Measurements from ENCODE around the gene LETM1.
A peak's percentile ranks its signal among the peaks of the same experiment; 100 is the strongest.

The LETM1 gene

GRCh38 chr4:1872870-1873269 lies 16.9 kb upstream of the LETM1 start:
- peak; percentile 77 for DNase-seq (ENCODE audit: low read depth)

- DNase-seq (ENCODE audit: low read depth): no peak
These were observed 15.6 kb upstream of the LETM1 start for GRCh38 chr4:1871471-1872021.

DNA sequence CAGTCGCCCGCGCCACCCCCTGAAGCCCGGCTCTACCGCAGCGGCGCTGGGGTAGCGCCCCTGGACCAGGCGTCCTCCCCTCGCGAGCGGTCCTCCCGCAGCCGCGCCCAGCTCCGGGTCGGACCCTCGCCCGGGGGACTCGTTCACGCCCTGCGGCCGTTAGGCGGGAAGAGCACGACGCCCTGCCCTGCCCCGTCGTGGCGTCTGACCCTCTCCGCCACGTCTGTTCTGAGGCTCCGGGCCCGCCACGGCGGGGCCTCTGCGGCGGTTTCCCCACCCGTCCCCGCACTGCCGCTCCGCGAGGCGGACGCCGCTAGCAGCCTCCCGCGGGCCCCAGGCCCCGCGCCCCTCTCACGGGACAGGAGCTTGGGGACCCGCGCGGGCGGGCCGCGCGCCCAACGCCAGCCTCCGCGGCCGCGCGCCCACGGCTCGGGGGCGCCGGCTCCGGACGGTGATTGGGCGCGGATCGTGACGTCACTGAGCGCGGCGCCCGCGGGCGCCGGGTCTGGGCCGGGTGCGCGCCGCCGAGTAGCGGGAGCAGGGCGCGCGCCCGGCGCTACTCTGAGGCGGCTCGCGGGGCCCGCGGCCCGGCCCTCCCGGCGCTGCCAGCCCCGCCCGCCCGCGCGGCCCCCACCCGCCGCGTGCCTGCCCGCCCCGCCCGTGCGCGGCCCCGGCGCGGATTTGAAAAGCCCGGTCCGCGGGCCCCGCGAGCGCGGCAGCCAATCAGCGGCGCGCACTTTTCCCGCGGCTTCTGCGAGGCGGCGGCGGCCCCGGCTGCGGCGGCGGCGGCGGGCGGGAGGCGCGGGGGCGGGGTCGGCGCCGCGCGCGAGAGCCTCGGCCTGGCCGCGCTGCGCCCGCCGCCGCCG lies 14.9 kb upstream of the LETM1 start, which contains the start of gene NSD2:
NSD2 (plus strand) TSS at position 816 of the 866 bp plus-strand sequence. CDS start 29,262 bp downstream, outside the sequence.
- peak; percentile 86 for DNase-seq (ENCODE audit: low read depth)

GRCh38 chr4:1870328-1870577 lies 14.3 kb upstream of the LETM1 start:
- DNase-seq (ENCODE audit: low read depth): peak; percentile 84

DNA sequence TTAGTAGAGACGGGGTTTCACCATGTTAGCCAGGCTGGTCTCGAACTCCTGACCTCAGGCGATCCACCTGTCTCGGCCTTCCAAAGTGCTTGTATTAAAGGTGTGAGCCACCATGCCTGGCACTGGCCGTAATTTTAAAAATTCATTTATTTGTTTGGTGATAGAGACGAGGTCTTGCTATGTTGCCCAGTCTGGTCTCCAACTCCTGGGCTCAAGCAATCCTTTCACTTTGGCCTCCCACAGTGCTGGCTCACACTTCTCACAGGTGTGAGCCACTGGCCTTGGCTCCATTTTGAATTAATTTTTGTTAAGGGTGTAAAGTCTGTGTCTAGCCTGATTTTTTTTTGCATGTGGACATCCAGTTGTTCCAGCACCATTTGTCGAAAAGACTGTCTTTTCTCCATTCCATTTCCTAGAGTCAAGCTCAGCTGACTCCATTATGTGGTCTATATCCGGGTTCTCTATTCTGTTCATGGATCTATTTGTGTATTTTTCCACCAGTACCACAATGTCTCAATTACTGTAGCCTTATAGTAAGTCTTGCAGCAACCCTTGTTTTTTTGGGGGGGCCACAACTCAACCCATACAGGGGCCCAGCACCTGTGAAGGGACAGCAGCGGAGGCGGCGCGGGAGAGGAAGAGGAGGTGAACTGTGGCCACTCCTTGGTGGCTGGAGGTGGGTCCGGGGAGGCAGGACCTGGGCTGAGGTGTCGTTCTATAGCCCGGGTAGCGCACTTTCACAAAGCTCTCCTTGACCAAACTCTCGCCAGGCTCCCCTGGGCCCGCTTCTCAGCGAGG lies 13.8 kb upstream of the LETM1 start:
- DNase-seq (ENCODE audit: low read depth): no peak

DNA sequence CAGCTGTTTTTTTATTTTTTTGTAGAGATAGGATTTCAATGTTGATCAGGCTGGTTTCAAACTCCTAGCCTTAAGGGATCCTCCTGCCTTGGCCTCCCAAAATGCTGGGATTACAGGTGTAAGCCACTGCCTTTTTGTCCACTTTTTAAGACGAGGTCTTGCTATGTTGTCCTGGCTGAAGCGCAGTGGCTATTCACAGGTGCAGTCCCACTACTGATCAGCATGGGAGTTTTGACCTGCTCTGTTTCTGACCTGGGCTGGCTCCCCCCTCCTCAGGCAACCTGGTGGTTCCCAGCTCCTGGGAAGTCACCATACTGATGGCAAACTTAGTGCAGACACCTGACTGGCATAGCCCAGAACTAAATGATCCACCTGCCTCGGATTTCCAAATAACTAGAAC lies 13.0 kb upstream of the LETM1 start:
- DNase-seq (ENCODE audit: low read depth): no peak

- DNase-seq (ENCODE audit: low read depth): no peak
These were observed 12.3 kb upstream of the LETM1 start for GRCh38 chr4:1868293-1868692.

GRCh38 chr4:1866189-1866661 lies 10.3 kb upstream of the LETM1 start:
- no peak for DNase-seq (ENCODE audit: low read depth)

- DNase-seq (ENCODE audit: low read depth): no peak
These were observed 8.4 kb upstream of the LETM1 start for GRCh38 chr4:1864076-1865008.

GRCh38 chr4:1863297-1864033 lies 7.5 kb upstream of the LETM1 start:
- no peak for DNase-seq (ENCODE audit: low read depth)

DNA sequence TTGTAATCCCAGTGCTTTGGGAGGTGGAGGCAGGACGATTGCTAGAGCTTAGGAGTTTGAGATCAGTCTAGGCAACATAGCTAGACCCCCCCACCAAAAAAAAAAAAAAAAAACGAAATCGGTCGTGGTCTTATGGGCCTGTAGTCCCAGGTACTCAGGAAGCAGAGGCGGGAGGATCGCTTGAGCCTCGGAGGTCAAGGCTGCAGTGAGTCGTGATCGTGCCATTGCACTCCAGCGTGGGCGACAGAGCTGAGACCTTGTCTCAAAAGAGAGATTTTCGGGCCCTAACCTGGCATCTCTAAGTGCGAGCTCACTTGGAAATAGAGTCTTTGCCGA lies 7.0 kb upstream of the LETM1 start:
- no peak for DNase-seq (ENCODE audit: low read depth)

DNA sequence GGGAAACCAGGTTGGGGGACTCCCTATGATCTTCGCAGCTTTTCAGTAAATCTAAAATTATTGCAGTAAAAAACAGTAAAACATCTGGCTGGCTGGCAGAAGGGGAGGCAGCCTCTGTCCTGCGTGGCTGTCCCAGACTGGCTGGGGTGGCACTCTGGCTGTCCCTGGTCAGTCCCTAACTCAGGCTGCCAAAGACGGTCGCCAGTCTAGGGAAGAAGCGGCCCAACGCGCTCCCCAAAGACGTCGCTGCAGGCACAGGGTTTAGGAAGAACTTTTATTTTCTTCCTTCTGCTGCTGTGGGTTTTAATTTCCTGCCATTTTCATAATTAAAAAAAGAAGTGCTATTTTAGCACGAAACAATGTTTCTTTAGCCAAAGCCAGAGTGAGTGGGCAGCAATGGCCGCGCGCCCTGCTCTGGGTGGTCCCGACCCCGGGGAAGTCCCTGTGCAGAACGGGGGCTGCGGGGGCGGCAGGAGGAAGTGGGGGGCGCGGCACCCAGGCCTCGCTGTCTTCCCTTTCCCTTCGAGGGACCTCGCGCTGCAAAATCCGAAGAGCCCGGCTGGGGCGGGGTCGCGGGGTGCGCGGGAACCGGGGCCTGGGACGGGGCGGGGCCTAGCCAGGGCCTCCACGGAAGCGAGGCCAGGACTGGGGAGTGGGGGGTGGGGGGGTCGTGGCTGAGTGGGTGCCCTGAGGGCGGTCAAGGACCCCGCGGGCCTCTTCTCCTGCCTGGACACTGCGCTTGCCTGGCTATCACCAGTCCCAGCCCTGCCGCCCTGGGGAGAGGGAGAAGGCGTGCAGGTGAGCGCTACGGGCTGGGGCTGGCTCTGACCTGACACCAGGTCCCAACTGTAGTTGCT lies 6.3 kb upstream of the LETM1 start:
- no peak for DNase-seq (ENCODE audit: low read depth)

DNA sequence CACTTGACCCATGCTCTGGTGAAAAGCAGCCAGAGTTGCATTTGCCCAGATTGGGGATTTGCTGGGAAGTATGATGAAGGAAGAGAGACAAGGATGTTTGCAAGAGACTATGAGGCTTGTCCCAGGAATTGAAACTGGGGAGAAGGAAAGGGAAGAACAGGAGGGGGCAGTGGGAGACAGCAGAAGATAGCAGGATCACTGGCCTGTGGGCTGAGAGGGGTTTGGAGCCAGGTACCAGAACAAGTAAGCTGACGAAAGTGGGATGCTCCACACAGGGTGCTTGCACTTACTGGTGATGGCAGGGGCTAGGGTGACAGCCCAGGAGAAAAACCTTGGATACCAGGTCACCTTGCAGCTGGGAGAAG lies 3.4 kb upstream of the LETM1 start:
- no peak for DNase-seq (ENCODE audit: low read depth)

DNA sequence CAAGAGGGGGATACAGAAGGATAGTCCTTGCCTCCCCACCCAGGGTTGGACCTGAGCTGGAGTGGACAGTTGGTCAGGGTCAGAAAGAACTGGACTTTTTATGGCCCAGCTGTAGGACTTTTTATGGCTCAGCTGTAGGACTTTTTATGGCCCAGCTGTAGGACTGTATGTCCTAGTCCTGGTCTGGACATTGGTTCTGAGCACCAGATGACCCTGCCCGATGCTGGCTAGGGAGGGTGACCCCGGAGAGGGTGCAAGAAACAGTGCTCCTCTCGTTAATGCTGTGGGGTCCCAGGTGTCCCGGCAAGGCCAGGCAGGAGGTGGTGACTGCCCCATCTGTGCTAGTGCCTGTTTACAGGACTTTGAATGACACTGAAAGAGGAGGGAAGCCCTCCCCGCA lies 2.0 kb upstream of the LETM1 start:
- DNase-seq (ENCODE audit: low read depth): no peak

DNA sequence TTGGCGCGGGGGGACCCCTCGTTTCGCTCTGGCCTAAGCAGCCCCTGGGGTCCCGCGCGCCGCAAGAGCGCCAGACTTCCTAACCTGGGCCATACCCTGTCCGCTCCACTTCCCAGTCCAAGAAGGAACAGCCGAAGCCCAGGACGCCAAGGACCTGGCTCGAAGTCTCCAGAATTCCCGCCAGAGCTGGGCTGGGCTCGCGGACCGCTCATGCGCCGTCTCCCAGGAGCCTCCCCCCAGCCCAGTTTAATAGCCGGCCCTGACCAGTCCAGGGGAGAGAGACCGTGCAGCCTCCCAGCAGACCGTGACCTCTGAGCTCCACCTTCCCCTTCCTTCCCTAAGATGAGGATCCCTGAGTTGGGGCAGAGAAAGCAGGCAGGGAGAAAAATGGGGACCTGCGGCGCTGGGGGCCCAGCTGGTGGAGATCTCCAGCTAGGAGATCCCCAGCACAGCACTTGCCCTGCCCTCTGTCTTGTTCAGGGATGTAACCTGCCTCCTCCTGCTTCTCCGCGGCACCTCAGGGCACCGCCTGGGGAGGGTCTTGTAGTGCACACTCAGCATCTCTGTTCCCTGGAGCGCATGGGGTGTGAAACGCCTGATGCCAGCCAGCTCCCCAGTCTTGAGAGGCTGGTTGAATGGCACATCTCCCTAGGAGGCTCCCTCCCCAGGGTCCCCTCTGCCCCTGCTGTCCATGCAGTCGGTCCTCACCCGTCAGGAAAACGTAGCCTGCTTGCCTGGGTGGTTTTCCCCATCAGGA lies 1.2 kb upstream of the LETM1 start:
- no peak for DNase-seq (ENCODE audit: low read depth)

GRCh38 chr4:1855333-1856070 lies 454 bp downstream of the LETM1 start:
- no peak for DNase-seq (ENCODE audit: low read depth)

DNA sequence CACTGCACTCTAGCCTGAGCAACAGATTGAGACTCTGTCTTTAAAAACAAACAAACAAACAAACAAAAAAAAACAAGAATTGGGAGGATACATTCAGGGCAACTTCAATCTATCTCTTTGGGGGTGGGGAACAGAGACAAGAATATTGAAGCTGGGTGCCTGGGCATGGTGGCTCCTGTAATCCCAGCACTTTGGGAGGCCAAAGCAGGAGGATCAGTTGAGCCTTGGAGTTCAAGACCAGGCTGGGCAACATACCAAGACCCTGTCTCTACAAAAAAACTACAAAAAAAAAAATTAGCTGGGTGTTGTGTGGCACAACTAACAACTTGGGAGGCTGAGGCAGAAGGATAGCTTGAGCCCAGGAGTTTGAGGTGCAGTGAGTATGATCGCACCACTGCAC lies 1.2 kb downstream of the LETM1 start:
- DNase-seq (ENCODE audit: low read depth): no peak

- DNase-seq (ENCODE audit: low read depth): no peak
These were observed 2.9 kb downstream of the LETM1 start for GRCh38 chr4:1852904-1853623.

Measured in iris pigment epithelial cell (primary cell).